Fibroblast of skin of left biceps (primary cell): Measurements from ENCODE around the gene FAM13C.
"Not testable (repeated sequence)": the region's sequence is repeated elsewhere in the genome, so short reads cannot be mapped to it uniquely, and the experiment has no call there.

ENCODE experiments used
- DNase-seq, 2 experiments: peaks; one replicate each; pipeline ENCODE4 v3.0.0-alpha.2; 2013; ENCODE audit warnings: low read depth in 2 of 2

FAM13C gene

GRCh38 chr10:59362144-59362958 lies at the start of gene FAM13C:
FAM13C (minus strand) TSS chr10:59362549; CDS start chr10:59362460, 89 bp downstream.
- peak in 1 of 2 experiments; percentile 23 for DNase-seq

- DNase-seq = no peak
These were observed 42.9 kb upstream of the FAM13C start for GRCh38 chr10:59405235-59405634.

GRCh38 chr10:59400214-59400613 lies 37.9 kb upstream of the FAM13C start:
- DNase-seq = no peak

GRCh38 chr10:59399329-59399728 lies 37.0 kb upstream of the FAM13C start:
- DNase-seq = not testable (repeated sequence)

GRCh38 chr10:59397961-59398360 lies 35.6 kb upstream of the FAM13C start:
- no peak for DNase-seq

GRCh38 chr10:59395984-59396383 lies 33.6 kb upstream of the FAM13C start:
- DNase-seq = no peak

- no peak for DNase-seq
These were observed 31.0 kb upstream of the FAM13C start for GRCh38 chr10:59393349-59393748.

GRCh38 chr10:59391060-59391459 lies 28.7 kb upstream of the FAM13C start:
- DNase-seq = no peak

- no peak for DNase-seq
These were observed 26.3 kb upstream of the FAM13C start for GRCh38 chr10:59388671-59388976.

- DNase-seq = peak; percentile 50 to 53
These were observed 25.8 kb upstream of the FAM13C start for GRCh38 chr10:59387951-59388670.

GRCh38 chr10:59384761-59385160 lies 22.4 kb upstream of the FAM13C start:
- DNase-seq = no peak

- DNase-seq = no peak
These were observed 21.6 kb upstream of the FAM13C start for GRCh38 chr10:59383908-59384307.

GRCh38 chr10:59383436-59383835 lies 21.1 kb upstream of the FAM13C start:
- no peak for DNase-seq

- DNase-seq = no peak
These were observed 20.5 kb upstream of the FAM13C start for GRCh38 chr10:59382831-59383295.

GRCh38 chr10:59381687-59382086 lies 19.3 kb upstream of the FAM13C start:
- DNase-seq = no peak

GRCh38 chr10:59376846-59377245 lies 14.5 kb upstream of the FAM13C start:
- no peak for DNase-seq

- DNase-seq = no peak
These were observed 13.6 kb upstream of the FAM13C start for GRCh38 chr10:59375990-59376389.

- DNase-seq = no peak
These were observed 12.6 kb upstream of the FAM13C start for GRCh38 chr10:59374916-59375315.

- DNase-seq = no peak
These were observed 10.7 kb upstream of the FAM13C start for GRCh38 chr10:59373071-59373470.

- DNase-seq = peak in 1 of 2 experiments; percentile 29
These were observed 10.2 kb upstream of the FAM13C start for GRCh38 chr10:59372543-59372942.

- no peak for DNase-seq
These were observed 3.9 kb upstream of the FAM13C start for GRCh38 chr10:59366290-59366689.

GRCh38 chr10:59363446-59363958 lies 1.2 kb upstream of the FAM13C start:
- no peak for DNase-seq

- no peak for DNase-seq
These were observed 621 bp upstream of the FAM13C start for GRCh38 chr10:59362959-59363381.
